ENCODE data around the gene BRF1. TPM values are rescaled to one million over a fixed set of nuclear protein-coding genes. Genes with fewer than 3 reads are reported as not detected.
"Not testable (repeated sequence)": the region's sequence is repeated elsewhere in the genome, so short reads cannot be mapped to it uniquely, and the experiment has no call there.

The BRF1 gene
- total and polyA plus RNA-seq, 5 donors, result 17.9 to 21.1 (median 18.2) TPM

DNA sequence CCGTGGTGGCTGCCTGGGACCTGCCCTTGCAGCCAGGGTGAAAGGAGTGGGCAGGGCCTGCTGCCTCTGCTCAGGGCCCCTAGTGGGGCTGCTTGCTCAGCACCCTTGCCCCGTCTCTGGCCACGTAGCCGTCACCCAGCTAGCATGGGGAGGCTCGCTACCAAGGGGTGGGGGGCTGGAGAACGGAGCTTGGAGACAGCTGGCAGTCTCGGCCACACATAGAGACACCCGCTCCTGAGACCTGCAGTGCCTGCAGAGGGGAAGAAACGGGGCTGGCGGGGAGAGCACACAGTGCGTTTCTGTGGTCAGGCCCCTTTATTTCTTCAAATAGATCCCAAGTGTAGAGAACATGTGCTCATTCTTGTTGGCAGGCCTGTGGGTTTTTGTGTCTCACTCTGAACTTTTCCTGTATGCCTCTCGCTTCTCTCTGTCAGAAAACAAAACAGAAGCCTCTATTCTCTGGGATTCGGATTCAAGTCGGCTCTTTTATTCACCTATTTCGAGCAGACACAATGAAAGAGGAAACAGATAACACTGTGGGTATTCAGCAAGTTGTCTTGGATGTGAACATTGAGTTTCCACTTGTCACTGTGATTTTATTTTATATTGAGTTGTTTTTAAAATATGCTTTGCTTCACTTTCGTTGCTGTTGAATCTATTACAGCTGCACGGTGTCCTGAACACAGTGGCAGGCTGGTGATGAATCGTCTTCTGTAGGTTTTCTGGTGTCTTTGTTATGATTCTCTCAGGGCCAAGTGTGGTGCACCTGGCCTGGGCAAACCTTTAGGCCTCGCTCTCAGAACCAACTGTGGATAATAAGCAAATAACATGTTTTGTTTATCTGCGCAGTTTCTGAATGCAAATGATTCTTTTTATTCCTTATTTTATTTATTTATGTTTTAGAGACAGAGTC, 40.3 kb upstream of the BRF1 start:
- H3K4me1 ChIP-seq (ENCODE audit: control insufficient read depth, insufficient read depth, low read length), result peaks cover 20% of the 10 kb centered on the region
- H3K4me3 ChIP-seq (ENCODE audit: low read length), result no peak overlapping the region
- H3K27ac ChIP-seq (ENCODE audit: low read length), result peak overlapping the region; percentile 62
- intact Hi-C loops (cut with DNase I), result no loop called here
- no peaks in the 10 kb centered on the region for H3K27me3 ChIP-seq (ENCODE audit: control insufficient read depth, insufficient read depth)
- peak in 2 of 3 donors; percentile 51 to 55 for DNase-seq
- 36% methylated on average over 20 of the region's 20 CpGs for WGBS
- ATAC-seq, result peak; percentile 21 to 45
- no peaks in the 10 kb centered on the region for H3K9me3 ChIP-seq (ENCODE audit: control insufficient read depth, low read length)

DNA sequence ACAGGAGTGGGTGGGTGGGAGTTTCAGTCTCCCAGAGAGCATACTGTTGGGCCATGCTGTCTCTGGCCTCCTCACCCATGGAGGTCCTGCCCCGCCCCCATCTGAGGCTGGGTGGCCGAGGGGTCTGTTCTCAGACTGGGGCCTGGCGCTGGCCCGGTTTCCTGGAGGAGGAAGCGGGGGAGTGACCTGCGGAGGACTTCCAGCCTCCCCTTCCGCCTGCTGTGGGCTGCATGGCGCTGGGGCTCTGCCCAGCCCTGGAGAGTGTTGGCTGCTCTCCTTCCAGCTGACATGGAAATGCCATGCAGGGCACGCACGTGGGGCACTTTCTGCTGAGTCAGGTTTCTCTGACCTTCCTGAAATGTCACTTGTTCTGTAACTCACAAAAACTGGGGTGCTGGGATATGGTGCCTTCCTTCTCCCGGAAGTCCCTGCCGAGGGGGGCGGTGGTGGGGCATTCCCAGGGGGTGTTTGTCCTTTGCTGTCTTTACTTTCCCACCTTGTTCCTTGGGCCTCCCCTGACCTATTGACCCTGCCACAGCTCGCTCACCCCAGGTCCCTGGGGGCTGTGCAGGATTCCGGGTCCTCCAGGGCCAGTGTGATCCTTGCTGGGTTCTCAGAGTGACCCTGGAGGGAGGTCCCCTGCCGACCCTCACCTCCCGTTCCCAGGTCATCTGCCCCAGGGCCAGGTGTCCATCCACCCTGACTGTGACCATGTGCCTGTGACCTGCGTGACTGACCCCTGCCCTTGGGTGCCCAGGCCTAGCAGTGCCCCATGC, 37.4 kb upstream of the BRF1 start:
- Histone ChIP-seq H3K4me3 (ENCODE audit: low read length) (no peak overlapping the region), H3K9me3 (ENCODE audit: control insufficient read depth, low read length) (no peaks in the 10 kb centered on the region), H3K27me3 (ENCODE audit: control insufficient read depth, insufficient read depth) (no peaks in the 10 kb centered on the region), H3K27ac (ENCODE audit: low read length) (peak overlapping the region; percentile 5), H3K4me1 (ENCODE audit: control insufficient read depth, insufficient read depth, low read length) (peaks cover 22% of the 10 kb centered on the region)
- peak; percentile 56 to 70 for ATAC-seq
- 46% methylated on average over 18 of the region's 18 CpGs for WGBS
- peak; percentile 65 to 87 (median 83) for DNase-seq
- intact Hi-C loops (cut with DNase I), result no loop called here

DNA sequence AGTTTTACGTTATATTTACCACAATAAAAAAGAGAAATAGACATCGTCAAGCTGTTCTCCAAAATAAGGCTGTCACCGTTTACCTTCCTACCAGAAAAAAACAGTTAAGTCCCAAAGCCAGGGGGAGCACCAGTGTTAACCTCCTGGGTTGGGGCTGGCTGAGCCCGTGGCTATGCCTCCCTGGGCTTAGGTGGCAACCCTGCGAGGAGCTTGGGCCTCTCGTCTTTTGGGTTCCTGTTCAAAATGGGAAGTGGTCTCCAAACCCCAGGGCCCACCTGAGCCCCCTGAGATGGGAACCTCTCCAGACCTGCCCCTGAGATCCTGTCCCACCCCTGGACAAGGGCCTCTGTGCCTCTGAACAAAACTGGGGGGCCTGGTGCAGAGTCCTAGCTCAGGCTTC, 36.6 kb upstream of the BRF1 start:
- Histone ChIP-seq H3K27me3 (ENCODE audit: control insufficient read depth, insufficient read depth) (no peaks in the 10 kb centered on the region), H3K9me3 (ENCODE audit: control insufficient read depth, low read length) (no peaks in the 10 kb centered on the region), H3K4me3 (ENCODE audit: low read length) (no peak overlapping the region), H3K27ac (ENCODE audit: low read length) (no peak overlapping the region), H3K4me1 (ENCODE audit: control insufficient read depth, insufficient read depth, low read length) (peaks cover 20% of the 10 kb centered on the region)
- intact Hi-C loops (cut with DNase I), result no loop called here
- ATAC-seq (no peak), DNase-seq (no peak)
- 82% methylated on average over 6 of the region's 6 CpGs for WGBS

DNA sequence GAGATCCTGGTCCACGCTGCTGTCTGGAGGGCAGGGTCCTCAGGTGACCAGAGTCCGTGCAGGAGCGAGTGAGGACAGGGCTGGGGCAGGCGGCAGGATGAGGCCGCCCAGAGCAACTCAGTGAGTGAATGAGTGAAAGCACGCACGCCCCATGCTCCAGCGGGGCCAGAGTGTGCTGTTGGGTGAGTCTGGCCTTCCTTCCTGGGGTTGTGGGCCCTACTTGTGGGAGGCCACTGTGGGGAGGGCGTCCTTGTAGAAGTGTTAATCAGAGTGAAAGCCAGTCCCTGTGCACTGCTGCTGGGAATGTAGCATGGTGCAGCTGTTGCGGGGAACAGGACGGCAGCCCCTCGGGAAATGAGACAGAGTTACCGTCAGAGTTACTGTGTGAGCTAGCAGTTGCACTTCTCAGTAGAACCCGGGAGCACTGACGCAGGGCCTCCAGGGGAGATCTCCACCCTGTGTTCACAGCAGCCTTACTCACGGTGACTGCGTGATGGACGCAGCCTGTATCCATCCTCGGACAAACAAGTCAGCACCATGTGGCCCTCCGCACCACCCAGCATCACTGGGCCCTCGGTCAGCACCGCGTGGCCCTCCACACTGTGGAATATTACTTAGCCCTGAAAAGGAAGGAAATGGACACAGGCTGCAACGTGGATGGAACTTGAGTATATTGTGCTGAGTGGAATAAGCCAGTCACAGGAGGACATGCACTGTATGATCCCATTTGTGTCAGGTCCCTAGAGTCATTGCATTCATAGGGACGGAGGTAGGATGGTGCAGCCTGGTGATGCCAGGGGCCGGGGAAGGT, 35.9 kb upstream of the BRF1 start:
- ATAC-seq, result no peak
- Histone ChIP-seq H3K27me3 (ENCODE audit: control insufficient read depth, insufficient read depth) (no peaks in the 10 kb centered on the region), H3K4me1 (ENCODE audit: control insufficient read depth, insufficient read depth, low read length) (peaks cover 20% of the 10 kb centered on the region), H3K27ac (ENCODE audit: low read length) (no peak overlapping the region), H3K9me3 (ENCODE audit: control insufficient read depth, low read length) (no peaks in the 10 kb centered on the region), H3K4me3 (ENCODE audit: low read length) (no peak overlapping the region)
- intact Hi-C loops (cut with DNase I), result no loop called here
- 92% methylated on average over 26 of the region's 26 CpGs for WGBS
- peak in 2 of 3 donors; percentile 18 to 28 for DNase-seq

DNA sequence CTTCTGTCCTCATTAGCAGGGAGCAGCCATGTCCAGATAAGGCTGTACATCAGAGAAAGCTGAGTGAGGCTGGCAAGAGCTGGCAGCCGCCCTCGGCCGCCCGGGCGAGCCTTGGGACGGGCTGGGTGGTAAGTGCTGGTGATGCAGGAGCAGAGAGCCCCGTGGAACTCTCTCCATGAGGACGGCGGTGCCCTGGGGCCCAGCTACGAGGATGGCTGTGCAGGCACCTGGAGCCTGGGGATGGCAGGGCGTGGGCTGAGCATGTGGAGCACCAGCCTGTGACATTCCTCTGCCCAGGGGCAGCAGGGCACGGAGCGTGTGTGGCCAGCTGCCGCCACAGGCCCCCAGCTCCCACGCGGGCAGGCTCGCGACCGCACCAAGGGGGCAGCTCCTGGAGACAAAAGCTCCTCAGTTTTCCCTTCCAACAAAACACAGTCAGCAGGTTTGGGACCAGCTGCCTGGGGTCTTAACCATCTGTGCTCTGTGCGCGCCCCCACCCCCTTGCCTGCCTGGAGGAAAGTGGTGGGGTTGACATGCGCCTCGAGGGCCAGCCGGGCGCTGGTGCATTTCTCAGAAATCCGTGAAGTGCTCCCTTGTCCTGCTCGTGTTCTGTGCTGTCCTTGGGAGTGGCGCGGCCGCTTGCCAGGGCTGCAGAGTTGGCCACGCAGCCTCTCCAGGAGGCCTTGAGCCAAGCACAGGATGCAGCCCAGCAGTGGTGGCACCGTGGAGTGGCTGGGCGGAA, 35.1 kb upstream of the BRF1 start:
- ATAC-seq, result peak; percentile 47 to 61
- Histone ChIP-seq H3K9me3 (ENCODE audit: control insufficient read depth, low read length) (no peaks in the 10 kb centered on the region), H3K4me3 (ENCODE audit: low read length) (no peak overlapping the region), H3K27ac (ENCODE audit: low read length) (peak overlapping the region; percentile 22), H3K4me1 (ENCODE audit: control insufficient read depth, insufficient read depth, low read length) (peaks cover 20% of the 10 kb centered on the region), H3K27me3 (ENCODE audit: control insufficient read depth, insufficient read depth) (no peaks in the 10 kb centered on the region)
- 66% methylated on average over 33 of the region's 33 CpGs for WGBS
- DNase-seq, result peak in 2 of 3 donors; percentile 85 to 86
- intact Hi-C loops (cut with DNase I), result no loop called here

DNA sequence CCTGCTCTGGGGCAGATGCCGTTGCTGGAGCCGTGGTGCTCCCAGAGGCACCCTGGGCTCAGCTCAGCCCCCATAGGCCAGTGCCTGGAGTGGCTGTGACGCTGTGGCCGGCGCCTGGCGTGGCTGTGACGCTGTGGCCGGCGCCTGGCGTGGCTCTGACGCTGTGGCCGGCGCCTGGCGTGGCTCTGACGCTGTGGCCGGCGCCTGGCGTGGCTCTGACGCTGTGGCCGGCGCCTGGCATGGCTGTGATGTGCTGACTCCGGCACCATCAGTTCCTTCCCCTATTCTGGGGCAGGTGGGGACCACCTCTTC, 34.4 kb upstream of the BRF1 start:
- intact Hi-C loops (cut with DNase I), result not testable (repeated sequence)

DNA sequence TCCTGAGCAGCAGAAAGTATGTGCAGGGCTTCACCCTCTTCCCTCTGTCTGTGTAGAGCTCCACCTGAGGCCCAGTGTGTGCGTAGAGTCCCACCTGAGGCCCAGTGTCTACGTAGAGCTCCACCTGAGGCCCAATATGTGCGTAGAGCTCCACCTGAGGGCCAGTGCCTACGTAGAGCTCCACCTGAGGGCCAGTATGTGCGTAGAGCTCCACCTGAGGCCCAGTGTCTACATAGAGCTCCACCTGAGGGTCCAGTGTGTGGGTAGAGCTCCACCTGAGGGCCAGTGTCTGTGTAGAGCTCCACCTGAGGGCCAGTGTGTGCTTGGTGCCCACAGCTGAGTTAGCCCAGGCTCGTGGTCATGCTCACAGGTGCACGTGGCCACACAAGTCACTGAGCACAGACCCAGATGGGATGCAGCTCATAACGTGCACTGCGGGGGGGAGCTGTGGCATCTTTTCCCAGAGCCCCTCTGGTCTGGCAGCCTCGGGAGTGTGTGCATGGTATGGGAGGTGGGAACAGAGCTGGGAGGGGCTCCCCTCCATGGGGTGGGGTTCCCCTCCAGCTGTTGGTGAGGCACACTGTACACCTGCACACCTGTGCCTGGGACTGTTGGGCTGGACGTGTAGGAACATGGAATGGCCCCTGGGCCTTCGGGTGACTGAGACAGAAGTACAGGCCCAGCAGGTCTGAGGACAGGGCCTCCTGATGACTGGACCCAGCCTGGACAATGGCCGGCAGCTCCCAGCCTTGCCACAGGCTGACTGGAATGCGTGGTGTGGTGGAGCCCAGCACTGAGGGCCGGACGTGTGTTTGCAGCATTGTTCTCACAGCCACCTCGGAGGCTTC, 33.8 kb upstream of the BRF1 start:
- ATAC-seq (no peak), DNase-seq (peak in 2 of 3 donors; percentile 22 to 28)
- Histone ChIP-seq H3K4me3 (ENCODE audit: low read length) (no peak overlapping the region), H3K27me3 (ENCODE audit: control insufficient read depth, insufficient read depth) (no peaks in the 10 kb centered on the region), H3K27ac (ENCODE audit: low read length) (no peak overlapping the region), H3K4me1 (ENCODE audit: control insufficient read depth, insufficient read depth, low read length) (peaks cover 21% of the 10 kb centered on the region), H3K9me3 (ENCODE audit: control insufficient read depth, low read length) (no peaks in the 10 kb centered on the region)
- 90% methylated on average over 17 of the region's 17 CpGs for WGBS
- intact Hi-C loops (cut with DNase I), result no loop called here

More for the DNA sequence above, 34.4 kb upstream of the BRF1 start:
- H3K4me3 ChIP-seq (ENCODE audit: low read length); ATAC-seq; H3K27me3 ChIP-seq (ENCODE audit: control insufficient read depth, insufficient read depth); H3K9me3 ChIP-seq (ENCODE audit: control insufficient read depth, low read length): not testable (repeated sequence)
- Histone ChIP-seq H3K4me1 (ENCODE audit: control insufficient read depth, insufficient read depth, low read length) (peaks cover 20% of the 10 kb centered on the region), H3K27ac (ENCODE audit: low read length) (peak overlapping the region; percentile 22)
- peak in 2 of 3 donors; percentile 39 to 44 for DNase-seq
- 94% methylated on average over 22 of the region's 22 CpGs for WGBS

DNA sequence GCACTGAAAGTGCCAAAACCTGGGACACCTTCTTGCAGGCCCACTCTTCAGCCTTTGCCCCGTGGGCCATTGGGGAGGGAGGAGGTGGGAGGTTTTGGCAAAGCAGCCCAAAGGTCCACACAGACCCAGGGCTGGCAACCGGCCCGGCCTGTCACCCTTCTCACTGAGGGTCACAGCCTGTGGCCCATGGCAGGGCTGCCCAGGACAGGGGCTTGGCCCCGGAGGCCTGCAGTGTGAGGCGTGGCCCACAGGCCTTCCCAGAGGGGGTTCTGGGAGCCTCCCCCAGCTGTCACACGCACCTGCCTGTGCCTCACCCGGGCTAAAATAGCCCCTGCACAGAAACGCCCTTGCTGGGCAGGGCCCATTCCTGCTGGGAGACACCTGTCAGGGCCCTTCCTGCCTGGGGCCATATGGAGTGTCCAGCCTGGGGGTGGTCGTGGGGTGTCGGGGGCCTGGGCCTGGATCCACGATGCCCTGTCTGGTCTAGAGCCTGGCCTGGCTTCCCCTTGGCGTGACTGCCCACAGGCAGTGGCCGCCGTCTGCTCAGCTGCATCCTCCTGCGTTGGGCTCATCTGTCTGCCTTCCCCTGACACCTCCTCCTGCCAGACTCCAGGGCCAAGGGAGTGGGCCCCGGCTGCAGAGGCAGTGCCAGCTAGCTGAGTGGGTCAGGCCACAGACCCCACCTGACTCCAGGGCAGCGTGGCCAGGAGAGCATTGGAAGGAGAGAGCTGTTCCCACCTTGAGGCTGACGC, 33.0 kb upstream of the BRF1 start:
- H3K4me1 ChIP-seq (ENCODE audit: control insufficient read depth, insufficient read depth, low read length), result peaks cover 24% of the 10 kb centered on the region
- no peaks in the 10 kb centered on the region for H3K9me3 ChIP-seq (ENCODE audit: control insufficient read depth, low read length)
- no peak overlapping the region for H3K4me3 ChIP-seq (ENCODE audit: low read length)
- 64% methylated on average over 18 of the region's 18 CpGs for WGBS
- intact Hi-C loops (cut with DNase I), result no loop called here
- peak in 2 of 3 donors; percentile 64 to 73 for DNase-seq
- ATAC-seq, result peak in 1 of 2 donors; percentile 7
- H3K27me3 ChIP-seq (ENCODE audit: control insufficient read depth, insufficient read depth), result no peaks in the 10 kb centered on the region
- H3K27ac ChIP-seq (ENCODE audit: low read length), result no peak overlapping the region

DNA sequence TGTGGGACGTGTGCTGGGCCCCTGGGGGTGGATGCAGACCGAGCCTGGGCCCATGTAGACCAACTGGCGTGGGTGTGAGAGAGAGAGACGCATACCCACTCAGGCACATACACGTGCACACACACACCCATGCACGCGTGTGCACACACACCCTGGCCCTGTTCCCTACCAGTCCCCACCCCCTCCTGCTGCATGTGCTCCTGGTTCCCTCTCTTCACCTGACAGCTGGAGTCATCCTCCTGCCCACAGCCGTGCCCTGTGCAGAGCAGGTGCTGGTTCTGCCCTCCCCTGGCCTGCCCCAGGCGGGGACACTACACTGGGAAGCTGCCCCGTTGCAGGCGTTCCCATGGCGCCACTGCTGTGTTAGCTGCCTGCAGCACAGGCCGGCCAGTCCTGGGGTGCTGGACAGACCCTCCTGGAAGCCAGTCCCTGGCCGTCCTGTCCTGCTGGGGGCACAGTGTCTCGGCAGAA, 32.3 kb upstream of the BRF1 start:
- no peaks in the 10 kb centered on the region for H3K27me3 ChIP-seq (ENCODE audit: control insufficient read depth, insufficient read depth)
- peaks cover 23% of the 10 kb centered on the region for H3K4me1 ChIP-seq (ENCODE audit: control insufficient read depth, insufficient read depth, low read length)
- H3K27ac ChIP-seq (ENCODE audit: low read length), result no peak overlapping the region
- ATAC-seq (no peak), DNase-seq (peak in 2 of 3 donors; percentile 45 to 50)
- no peaks in the 10 kb centered on the region for H3K9me3 ChIP-seq (ENCODE audit: control insufficient read depth, low read length)
- 78% methylated on average over 15 of the region's 15 CpGs for WGBS
- intact Hi-C loops (cut with DNase I), result no loop called here
- no peak overlapping the region for H3K4me3 ChIP-seq (ENCODE audit: low read length)

Measured in right cardiac atrium (tissue), 5 donors.